GM21390 (cell line): ENCODE data around the gene DOCK10.
A peak's percentile ranks its signal among the peaks of the same experiment; 100 is the strongest.

Experiments
- ATAC-seq: cut with Tn5 transposase; IDR thresholded peaks from one replicate; pipeline ENCODE4 v1.9.1; 2021; ENCODE audit not compliant: unreplicated experiment

The DOCK10 gene

GRCh38 chr2:224885836-224886547 lies 156.3 kb downstream of the DOCK10 start:
- ATAC-seq = peak; percentile 91

GRCh38 chr2:224885291-224885690 lies 157.0 kb downstream of the DOCK10 start:
- no peak for ATAC-seq

GRCh38 chr2:224884188-224884587 lies 158.1 kb downstream of the DOCK10 start:
- no peak for ATAC-seq

- ATAC-seq = no peak
Observed at GRCh38 chr2:224883700-224884099, 158.6 kb downstream of the DOCK10 start.

GRCh38 chr2:224883172-224883516 lies 159.1 kb downstream of the DOCK10 start:
- ATAC-seq = no peak

GRCh38 chr2:224882291-224883171 lies 159.7 kb downstream of the DOCK10 start:
- no peak for ATAC-seq

GRCh38 chr2:224881846-224882245 lies 160.4 kb downstream of the DOCK10 start:
- no peak for ATAC-seq

- ATAC-seq = no peak
Observed at GRCh38 chr2:224876522-224876921, 165.7 kb downstream of the DOCK10 start.

GRCh38 chr2:224875841-224876240 lies 166.4 kb downstream of the DOCK10 start:
- peak; percentile 75 for ATAC-seq

- no peak for ATAC-seq
Observed at GRCh38 chr2:224875153-224875552, 167.1 kb downstream of the DOCK10 start.

GRCh38 chr2:224871813-224872212 lies 170.5 kb downstream of the DOCK10 start:
- no peak for ATAC-seq

- no peak for ATAC-seq
Observed at GRCh38 chr2:224870341-224870740, 171.9 kb downstream of the DOCK10 start.

- ATAC-seq = no peak
Observed at GRCh38 chr2:224869601-224870233, 172.6 kb downstream of the DOCK10 start.

- ATAC-seq = no peak
Observed at GRCh38 chr2:224865016-224865415, 177.3 kb downstream of the DOCK10 start.

GRCh38 chr2:224861266-224861665 lies 181.0 kb downstream of the DOCK10 start:
- no peak for ATAC-seq

- ATAC-seq = no peak
Observed at GRCh38 chr2:224860786-224861185, 181.5 kb downstream of the DOCK10 start.

GRCh38 chr2:224851811-224852210 lies 190.5 kb downstream of the DOCK10 start:
- ATAC-seq = no peak

- ATAC-seq = no peak
Observed at GRCh38 chr2:224850081-224850480, 192.2 kb downstream of the DOCK10 start.

- ATAC-seq = no peak
Observed at GRCh38 chr2:224849264-224849663, 193.0 kb downstream of the DOCK10 start.

GRCh38 chr2:224847961-224848850 lies 194.1 kb downstream of the DOCK10 start:
- no peak for ATAC-seq

- ATAC-seq = no peak
Observed at GRCh38 chr2:224847381-224847780, 194.9 kb downstream of the DOCK10 start.
